ENCODE measurements around the gene TULP4.

GRCh38 chr6:158560836-158561320 is 248.6 kb downstream of the TULP4 start:
- no peak for TF ChIP-seq POLR2AphosphoS5 (IDR thresholded peaks at IDR 0.05; ENCODE audit: low read depth, low read length)
- no peak for TF ChIP-seq EP300 (IDR thresholded peaks at IDR 0.05; ENCODE audit: borderline replicate concordance in 1 of 2, low read depth in 2 of 2, low read length in 2 of 2)
- peak; percentile 51; the same call in 1 of the 2 replicates for TF ChIP-seq MAX (IDR thresholded peaks at IDR 0.05)
- no peak for TF ChIP-seq TEAD4 (IDR thresholded peaks at IDR 0.05; ENCODE audit: low read depth, low read length)
- TF ChIP-seq CTCF (IDR thresholded peaks at IDR 0.05; ENCODE audit: control extremely low read depth in 1 of 3, insufficient read depth in 1 of 3, low read depth in 1 of 3, low read length in 3 of 3) = no peak
- TF ChIP-seq SIRT6 (IDR thresholded peaks at IDR 0.05; ENCODE audit: low read length) = no peak
- no peak for TF ChIP-seq YY1 (IDR thresholded peaks at IDR 0.05; ENCODE audit: low read depth, low read length)
- TF ChIP-seq EZH2 (IDR thresholded peaks at IDR 0.05; ENCODE audit: low read depth, low read length, severe bottlenecking) = no peak
- TF ChIP-seq SIX5 (IDR thresholded peaks at IDR 0.05; ENCODE audit: low read depth, low read length) = no peak
- no peak for TF ChIP-seq ATF3 (IDR thresholded peaks at IDR 0.05; ENCODE audit: insufficient read depth, low read depth, low read length)
